Activated CD8-positive, alpha-beta memory T cell treated with anti-CD3 and anti-CD28 coated beads, Interleukin-2, amount 10 ng/mL, durations not matched to agents 7 days and 5 days (primary cell): ENCODE results near the gene GATD1. TPM values are rescaled to one million over a fixed set of nuclear protein-coding genes. Genes with fewer than 3 reads are reported as not detected.
A peak's percentile ranks its signal among the peaks of the same experiment; 100 is the strongest.

Source experiments
- ATAC-seq: fragments of 150-1000 bp; cut with Tn5 transposase; one replicate; pipeline ENCODE4 v1.10.0; 2021; ENCODE audit warnings: moderate library complexity
- CTCF ChIA-PET: fragments of 350-600 bp; sonication (Branson Sonifier 250); formaldehyde crosslinking; loops from one replicate; lab custom pipeline; 2021; ENCODE audit warnings: antibody characterized with exemption; lab: Charles Lee
- DNase-seq: peaks from one replicate; pipeline ENCODE4 v3.0.0-alpha.2; 2020
- H3K27ac Mint-ChIP-seq: one replicate; pipeline ENCODE4 v1.8.0; 2021; ENCODE audit warnings: mild to moderate bottlenecking, mixed read lengths
- H3K27me3 Mint-ChIP-seq: one replicate; pipeline ENCODE4 v1.8.0; 2021; ENCODE audit warnings: mixed read lengths
- H3K36me3 Mint-ChIP-seq: one replicate; pipeline ENCODE4 v1.8.0; 2021; ENCODE audit warnings: mild to moderate bottlenecking, mixed read lengths
- H3K4me1 Mint-ChIP-seq: one replicate; pipeline ENCODE4 v1.8.0; 2021; ENCODE audit warnings: mixed read lengths
- H3K4me3 Mint-ChIP-seq: one replicate; pipeline ENCODE4 v1.8.0; 2021; ENCODE audit warnings: mild to moderate bottlenecking, moderate library complexity, mixed read lengths
- H3K9me3 Mint-ChIP-seq: one replicate; pipeline ENCODE4 v1.8.0; 2022; ENCODE audit warnings: low read depth, mixed read lengths
- total RNA-seq, 2 experiments: library from RNA; stranded (reverse); gene quantifications; one replicate each; pipeline ENCODE4 v1.2.3, GENCODE V29; 2021

The GATD1 gene
- total RNA-seq, 2 experiments from 2014 or later, result 62.4 to 79.4 TPM

- peaks cover 7% of the 10 kb centered on the region for H3K27me3 Mint-ChIP-seq
- CTCF ChIA-PET, result interaction anchor here (0.8 to 10.1 kb wide), 18 partner anchors 11 to 192 kb away, joined by 3 to 150 read pairs (median 5); partner anchors contain the start of genes CEND1, DEAF1, HRAS and LMNTD2
- peaks cover 17% of the 10 kb centered on the region for H3K4me1 Mint-ChIP-seq
- no peak overlapping the region for H3K4me3 Mint-ChIP-seq
- DNase-seq, result no peak
- ATAC-seq, result no peak
- H3K9me3 Mint-ChIP-seq, result no peaks in the 10 kb centered on the region
- no peak overlapping the region for H3K27ac Mint-ChIP-seq
- no peaks in the 10 kb centered on the region for H3K36me3 Mint-ChIP-seq
These were observed 50.0 kb downstream of the GATD1 start for GRCh38 chr11:727281-727701.

GRCh38 chr11:726278-727220 is 50.7 kb downstream of the GATD1 start:
- DNase-seq (peak; percentile 76), ATAC-seq (peak; percentile 69)
- CTCF ChIA-PET, result interaction anchor here (0.7 to 10.1 kb wide), 37 partner anchors 12 to 421 kb away, joined by 3 to 150 read pairs (median 4); partner anchors contain the start of genes CEND1, DEAF1, HRAS and LMNTD2
- Mint-ChIP-seq H3K36me3 (no peaks in the 10 kb centered on the region), H3K4me1 (peaks cover 21% of the 10 kb centered on the region), H3K27ac (peak overlapping the region; percentile 40), H3K27me3 (peaks cover 8% of the 10 kb centered on the region), H3K9me3 (no peaks in the 10 kb centered on the region), H3K4me3 (peak overlapping the region; percentile 59)

- H3K4me3 Mint-ChIP-seq, result peak overlapping the region; percentile 64
- ATAC-seq, result peak; percentile 32
- peaks cover 11% of the 10 kb centered on the region for H3K27me3 Mint-ChIP-seq
- CTCF ChIA-PET, result interaction anchor here (0.7 to 10.1 kb wide), 29 partner anchors 13 to 420 kb away, joined by 3 to 150 read pairs (median 4); partner anchors contain the start of genes DEAF1, LMNTD2, TALDO1 and TMEM80
- H3K36me3 Mint-ChIP-seq, result no peaks in the 10 kb centered on the region
- DNase-seq, result no peak
- peaks cover 23% of the 10 kb centered on the region for H3K4me1 Mint-ChIP-seq
- no peak overlapping the region for H3K27ac Mint-ChIP-seq
- no peaks in the 10 kb centered on the region for H3K9me3 Mint-ChIP-seq
These were observed 51.6 kb downstream of the GATD1 start for GRCh38 chr11:725624-726202.

GRCh38 chr11:724778-725386 is 52.4 kb downstream of the GATD1 start:
- DNase-seq (no peak), ATAC-seq (no peak)
- H3K4me1 Mint-ChIP-seq, result peaks cover 25% of the 10 kb centered on the region
- peaks cover 14% of the 10 kb centered on the region for H3K27me3 Mint-ChIP-seq
- H3K4me3 Mint-ChIP-seq, result peak overlapping the region; percentile 64
- no peaks in the 10 kb centered on the region for H3K9me3 Mint-ChIP-seq
- no peaks in the 10 kb centered on the region for H3K36me3 Mint-ChIP-seq
- H3K27ac Mint-ChIP-seq, result peak overlapping the region; percentile 40
- CTCF ChIA-PET, result interaction anchor here (0.9 to 10.1 kb wide), 10 partner anchors 13 to 206 kb away, joined by 3 to 150 read pairs (median 5); partner anchors contain the start of genes DEAF1 and TMEM80

GRCh38 chr11:724049-724777 is 53.1 kb downstream of the GATD1 start:
- H3K27ac Mint-ChIP-seq, result no peak overlapping the region
- ATAC-seq (no peak), DNase-seq (no peak)
- peaks cover 19% of the 10 kb centered on the region for H3K27me3 Mint-ChIP-seq
- H3K4me3 Mint-ChIP-seq, result no peak overlapping the region
- H3K4me1 Mint-ChIP-seq, result peaks cover 25% of the 10 kb centered on the region
- CTCF ChIA-PET, result interaction anchor here (0.6 to 10.1 kb wide), 13 partner anchors 12 to 473 kb away, joined by 3 to 150 read pairs (median 5); partner anchors contain the start of genes DEAF1, IRF7, TALDO1 and TMEM80
- H3K36me3 Mint-ChIP-seq, result no peaks in the 10 kb centered on the region
- H3K9me3 Mint-ChIP-seq, result no peaks in the 10 kb centered on the region

- peaks cover 21% of the 10 kb centered on the region for H3K27me3 Mint-ChIP-seq
- H3K9me3 Mint-ChIP-seq, result no peaks in the 10 kb centered on the region
- peak; percentile 74 for DNase-seq
- H3K4me3 Mint-ChIP-seq, result peak overlapping the region; percentile 58
- no peaks in the 10 kb centered on the region for H3K36me3 Mint-ChIP-seq
- H3K27ac Mint-ChIP-seq, result peak overlapping the region; percentile 46
- peaks cover 25% of the 10 kb centered on the region for H3K4me1 Mint-ChIP-seq
- ATAC-seq, result peak; percentile 15
- CTCF ChIA-PET, result interaction anchor here (0.6 to 10.1 kb wide), 19 partner anchors 11 to 472 kb away, joined by 3 to 150 read pairs (median 5); partner anchors contain the start of genes DEAF1, HRAS, IRF7 and TALDO1
These were observed 54.0 kb downstream of the GATD1 start for GRCh38 chr11:723120-723883.

- no peak overlapping the region for H3K27ac Mint-ChIP-seq
- H3K36me3 Mint-ChIP-seq, result no peaks in the 10 kb centered on the region
- peaks cover 23% of the 10 kb centered on the region for H3K4me1 Mint-ChIP-seq
- no peaks in the 10 kb centered on the region for H3K9me3 Mint-ChIP-seq
- ATAC-seq, result no peak
- no peak overlapping the region for H3K4me3 Mint-ChIP-seq
- no peak for DNase-seq
- H3K27me3 Mint-ChIP-seq, result peaks cover 23% of the 10 kb centered on the region
- CTCF ChIA-PET, result interaction anchor here (0.8 to 10.1 kb wide), 16 partner anchors 10 to 471 kb away, joined by 3 to 150 read pairs (median 4); partner anchors contain the start of genes DEAF1, HRAS and TMEM80
These were observed 54.9 kb downstream of the GATD1 start for GRCh38 chr11:722346-722811.

GRCh38 chr11:721741-722345 is 55.4 kb downstream of the GATD1 start:
- DNase-seq (peak; percentile 68), ATAC-seq (peak; percentile 11)
- no peak overlapping the region for H3K27ac Mint-ChIP-seq
- no peaks in the 10 kb centered on the region for H3K36me3 Mint-ChIP-seq
- CTCF ChIA-PET, result interaction anchor here (0.8 to 10.1 kb wide), 12 partner anchors 10 to 203 kb away, joined by 3 to 150 read pairs (median 4); partner anchors contain the start of genes DEAF1 and TMEM80
- H3K4me3 Mint-ChIP-seq, result no peak overlapping the region
- H3K4me1 Mint-ChIP-seq, result peaks cover 23% of the 10 kb centered on the region
- H3K27me3 Mint-ChIP-seq, result peaks cover 23% of the 10 kb centered on the region
- H3K9me3 Mint-ChIP-seq, result no peaks in the 10 kb centered on the region

GRCh38 chr11:721247-721740 is 56.0 kb downstream of the GATD1 start:
- H3K27me3 Mint-ChIP-seq, result peaks cover 26% of the 10 kb centered on the region
- CTCF ChIA-PET, result interaction anchor here (0.8 to 10.1 kb wide), 10 partner anchors 9 to 203 kb away, joined by 3 to 150 read pairs (median 6); partner anchors contain the start of genes DEAF1 and TMEM80
- ATAC-seq (no peak), DNase-seq (no peak)
- no peaks in the 10 kb centered on the region for H3K9me3 Mint-ChIP-seq
- no peak overlapping the region for H3K4me3 Mint-ChIP-seq
- H3K36me3 Mint-ChIP-seq, result no peaks in the 10 kb centered on the region
- peaks cover 19% of the 10 kb centered on the region for H3K4me1 Mint-ChIP-seq
- H3K27ac Mint-ChIP-seq, result no peak overlapping the region

- Mint-ChIP-seq H3K36me3 (no peaks in the 10 kb centered on the region), H3K27ac (no peak overlapping the region), H3K27me3 (peaks cover 26% of the 10 kb centered on the region), H3K4me1 (peaks cover 17% of the 10 kb centered on the region), H3K9me3 (no peaks in the 10 kb centered on the region), H3K4me3 (peak overlapping the region; percentile 7)
- CTCF ChIA-PET, result interaction anchor here (0.8 to 10.1 kb wide), 5 partner anchors 17 to 167 kb away, joined by 3 to 150 read pairs (median 3); partner anchors contain the start of genes DEAF1, TALDO1 and TMEM80
- ATAC-seq (peak; percentile 72), DNase-seq (peak; percentile 61)
These were observed 56.5 kb downstream of the GATD1 start for GRCh38 chr11:720642-721246.
